Activated naive CD4-positive, alpha-beta T cell treated with anti-CD3 and anti-CD28 coated beads, Interleukin-2, amount 10 ng/mL, durations not matched to agents 7 days and 5 days (primary cell): ENCODE data around the gene GARIN3.

Experiments used
- CTCF ChIA-PET: fragments of 350-600 bp; sonication (Branson Sonifier 250); formaldehyde crosslinking; loops from one replicate; lab custom pipeline; 2021; ENCODE audit warnings: antibody characterized with exemption; lab: Charles Lee
- DNase-seq: peaks from one replicate; pipeline ENCODE4 v3.0.0-alpha.2; 2020
- H3K27ac Mint-ChIP-seq: one replicate; pipeline ENCODE4 v1.8.0; 2021; ENCODE audit warnings: mild to moderate bottlenecking, moderate library complexity, mixed read lengths
- H3K27me3 Mint-ChIP-seq: one replicate; pipeline ENCODE4 v1.8.0; 2021; ENCODE audit warnings: mild to moderate bottlenecking, mixed read lengths
- H3K36me3 Mint-ChIP-seq: one replicate; pipeline ENCODE4 v1.8.0; 2021; ENCODE audit warnings: mixed read lengths
- H3K4me1 Mint-ChIP-seq: one replicate; pipeline ENCODE4 v1.8.0; 2021; ENCODE audit warnings: mixed read lengths
- H3K4me3 Mint-ChIP-seq: one replicate; pipeline ENCODE4 v1.8.0; 2021; ENCODE audit warnings: mild to moderate bottlenecking, moderate library complexity, mixed read lengths
- H3K9me3 Mint-ChIP-seq: one replicate; pipeline ENCODE4 v1.8.0; 2021; ENCODE audit warnings: mixed read lengths

Gene GARIN3

DNA sequence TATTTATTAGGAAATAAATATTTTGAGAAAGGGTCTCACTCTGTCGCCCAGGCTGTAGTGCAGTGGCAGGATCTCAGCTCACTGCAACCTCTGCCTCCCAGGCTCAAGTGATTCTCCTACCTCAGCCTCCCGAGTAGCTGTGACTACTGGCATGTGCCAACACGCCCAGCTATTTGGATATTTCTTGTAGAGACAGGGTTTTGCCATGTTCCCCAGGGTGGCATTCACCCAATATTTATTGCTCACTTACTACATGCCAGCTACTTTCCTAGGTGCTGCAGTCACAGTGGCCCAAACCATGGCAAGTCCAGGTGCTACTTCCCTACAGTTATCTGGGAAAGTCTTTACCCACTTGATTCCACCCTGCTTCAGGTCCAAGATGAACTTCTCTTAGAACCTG lies 15.1 kb downstream of the GARIN3 start:
- no peaks in the 10 kb centered on the region for H3K9me3 Mint-ChIP-seq
- no peak overlapping the region for H3K4me3 Mint-ChIP-seq
- H3K36me3 Mint-ChIP-seq, result peaks cover 3% of the 10 kb centered on the region
- no peak for DNase-seq
- peaks cover 68% of the 10 kb centered on the region for H3K4me1 Mint-ChIP-seq
- H3K27me3 Mint-ChIP-seq, result no peaks in the 10 kb centered on the region
- peak overlapping the region; percentile 35 for H3K27ac Mint-ChIP-seq
- CTCF ChIA-PET, result interaction anchor here (0.6 to 4.2 kb wide), 6 partner anchors 31 to 196 kb away, joined by 3 to 37 read pairs (median 12); partner anchors contain the start of gene ITK

DNA sequence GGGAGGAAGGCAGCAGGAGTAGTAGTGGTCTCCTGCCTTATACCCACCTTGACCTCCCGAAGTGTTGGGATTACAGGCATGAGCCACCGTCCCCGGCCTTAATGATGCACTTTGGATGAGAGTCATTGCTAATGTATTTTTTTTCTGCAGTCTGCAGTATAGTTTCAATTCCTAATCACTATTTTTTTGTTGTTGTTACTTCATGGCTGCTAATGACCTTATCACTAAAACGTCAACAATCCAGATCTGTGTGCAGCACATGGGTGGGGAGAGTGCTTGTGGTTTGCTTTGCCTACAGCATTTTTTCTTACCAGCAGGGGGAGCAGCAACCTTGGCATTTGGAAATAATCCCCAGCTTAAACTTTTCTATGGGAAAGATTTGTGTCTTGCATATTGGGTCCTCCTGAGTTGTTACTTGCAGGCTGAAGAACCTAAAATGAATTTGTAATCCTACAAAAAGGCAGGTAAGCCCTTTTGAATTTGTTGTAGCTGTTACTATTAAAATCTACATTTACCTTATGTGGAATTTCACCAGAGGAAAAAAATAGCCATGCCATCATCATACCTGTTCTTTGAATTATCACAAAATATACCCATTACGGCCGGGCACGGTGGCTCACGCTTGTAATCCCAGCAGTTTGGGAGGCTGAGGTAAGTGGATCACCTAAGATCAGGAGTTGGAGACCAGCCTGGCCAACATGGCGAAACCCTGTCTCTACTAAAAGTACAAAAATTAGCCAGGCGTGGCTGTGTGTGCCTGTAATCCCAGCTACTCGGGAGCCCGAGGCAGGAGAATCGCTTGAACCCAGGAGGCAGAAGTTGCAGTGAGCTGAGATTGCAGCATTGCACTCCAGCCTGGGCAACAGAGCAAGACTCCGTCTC lies 17.1 kb downstream of the GARIN3 start:
- peaks cover 3% of the 10 kb centered on the region for H3K36me3 Mint-ChIP-seq
- peaks cover 63% of the 10 kb centered on the region for H3K4me1 Mint-ChIP-seq
- H3K4me3 Mint-ChIP-seq, result no peak overlapping the region
- H3K27ac Mint-ChIP-seq, result peak overlapping the region; percentile 56
- H3K27me3 Mint-ChIP-seq, result no peaks in the 10 kb centered on the region
- no peaks in the 10 kb centered on the region for H3K9me3 Mint-ChIP-seq
- DNase-seq, result peak; percentile 89
- CTCF ChIA-PET, result interaction anchor here (0.6 to 4.2 kb wide), 32 partner anchors 8 to 323 kb away, joined by 3 to 37 read pairs (median 6); partner anchors contain the start of gene ITK

DNA sequence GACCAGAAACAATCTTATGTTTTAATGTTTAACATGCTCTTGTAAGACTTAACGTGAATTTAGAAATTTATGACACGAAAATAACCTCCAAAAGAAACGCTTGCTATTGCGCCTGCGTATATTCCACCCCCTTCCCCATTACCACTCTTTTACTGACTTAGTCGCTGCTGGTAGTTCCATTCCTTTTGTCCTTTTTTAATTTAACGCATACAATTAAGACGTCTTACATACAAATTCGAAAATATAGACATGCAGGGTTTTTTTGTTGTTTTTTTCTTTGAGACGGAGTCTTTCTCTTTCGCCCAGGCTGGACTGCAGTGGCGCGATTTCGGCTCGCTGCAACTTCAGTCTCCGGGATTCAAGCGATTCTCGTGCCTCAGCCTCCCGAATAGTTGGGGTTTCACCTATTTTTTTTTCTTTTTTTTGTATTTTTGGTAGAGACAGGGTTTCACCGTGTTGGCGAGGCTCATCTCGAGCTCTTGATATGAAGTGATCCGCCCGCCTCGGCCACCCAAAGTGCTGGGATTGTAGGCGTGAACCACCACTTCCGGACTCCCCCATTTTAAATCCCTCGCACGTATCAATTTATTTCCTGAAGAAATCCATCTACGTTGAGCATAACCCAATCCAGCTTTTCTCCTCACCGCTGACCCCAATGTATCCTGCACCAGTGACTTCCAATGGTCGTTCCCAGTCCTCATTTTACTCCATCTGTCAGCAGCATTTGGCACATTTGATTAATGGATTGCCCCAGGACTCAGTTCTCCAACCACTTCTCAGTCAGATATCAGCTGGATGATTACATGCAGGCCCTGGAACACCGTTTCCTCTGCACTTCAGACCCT lies 22.7 kb downstream of the GARIN3 start:
- no peaks in the 10 kb centered on the region for H3K27me3 Mint-ChIP-seq
- peak overlapping the region; percentile 89 for H3K4me3 Mint-ChIP-seq
- CTCF ChIA-PET, result interaction anchor here (1.7 kb wide), 2 partner anchors 10 to 169 kb away, joined by 7 to 13 read pairs; no protein-coding TSS in a partner anchor
- H3K27ac Mint-ChIP-seq, result peak overlapping the region; percentile 99
- no peaks in the 10 kb centered on the region for H3K9me3 Mint-ChIP-seq
- peaks cover 59% of the 10 kb centered on the region for H3K4me1 Mint-ChIP-seq
- peaks cover 37% of the 10 kb centered on the region for H3K36me3 Mint-ChIP-seq
- DNase-seq, result peak; percentile 66

DNA sequence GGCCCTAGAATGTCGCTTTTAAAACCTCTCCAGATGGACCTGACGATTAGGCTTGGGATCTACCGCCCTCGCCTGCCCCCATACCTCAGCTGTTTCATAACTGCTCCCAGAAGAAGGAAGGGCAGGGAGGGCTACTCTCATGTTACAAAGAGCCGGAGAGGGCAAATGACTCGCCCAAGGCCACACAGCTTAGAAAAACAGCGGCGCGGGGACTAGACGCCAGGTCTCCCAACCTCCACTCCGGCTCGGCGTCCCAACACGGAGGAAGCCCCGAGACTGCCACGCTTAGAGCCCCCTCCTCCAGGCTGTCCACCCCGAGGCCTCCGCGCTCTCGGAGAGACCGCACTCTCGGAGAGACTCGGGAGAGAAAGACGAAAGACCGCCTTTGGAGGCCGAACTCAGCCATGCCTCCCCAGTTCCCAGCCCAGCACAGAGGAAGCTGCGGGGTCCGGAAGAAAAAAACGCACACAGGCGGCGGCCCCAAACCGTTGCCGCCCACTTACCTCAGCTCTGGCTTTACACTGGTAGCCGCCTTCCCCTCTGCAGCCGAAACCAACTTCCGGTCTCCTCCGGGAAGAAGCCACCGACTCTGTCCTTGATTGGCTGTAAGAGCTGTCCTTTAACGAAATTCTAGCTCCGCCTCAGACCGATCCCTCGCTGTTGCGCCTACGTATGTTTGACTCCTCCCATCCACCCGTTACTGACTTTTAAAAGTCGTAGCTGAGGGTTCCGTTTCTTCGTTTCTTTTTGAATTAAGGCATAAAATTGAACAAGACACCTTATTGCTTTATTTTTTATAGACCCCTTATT lies 23.5 kb downstream of the GARIN3 start, which contains the start of gene MED7:
TSS of gene MED7 (minus strand) at position 549 of the 810 bp plus-strand sequence. CDS start 3,434 bp downstream, outside the sequence.
- H3K9me3 Mint-ChIP-seq, result no peaks in the 10 kb centered on the region
- H3K36me3 Mint-ChIP-seq, result peaks cover 46% of the 10 kb centered on the region
- peak within 1 kb of the TSS; percentile 89 for H3K4me3 Mint-ChIP-seq
- peak; percentile 97 for DNase-seq
- peak within 1 kb of the TSS; percentile 99 for H3K27ac Mint-ChIP-seq
- peaks cover 53% of the 10 kb centered on the region for H3K4me1 Mint-ChIP-seq
- no peaks in the 10 kb centered on the region for H3K27me3 Mint-ChIP-seq
- CTCF ChIA-PET, result interaction anchor here (0.8 to 1.7 kb wide), 5 partner anchors 10 to 204 kb away, joined by 3 to 13 read pairs (median 3); no protein-coding TSS in a partner anchor

DNA sequence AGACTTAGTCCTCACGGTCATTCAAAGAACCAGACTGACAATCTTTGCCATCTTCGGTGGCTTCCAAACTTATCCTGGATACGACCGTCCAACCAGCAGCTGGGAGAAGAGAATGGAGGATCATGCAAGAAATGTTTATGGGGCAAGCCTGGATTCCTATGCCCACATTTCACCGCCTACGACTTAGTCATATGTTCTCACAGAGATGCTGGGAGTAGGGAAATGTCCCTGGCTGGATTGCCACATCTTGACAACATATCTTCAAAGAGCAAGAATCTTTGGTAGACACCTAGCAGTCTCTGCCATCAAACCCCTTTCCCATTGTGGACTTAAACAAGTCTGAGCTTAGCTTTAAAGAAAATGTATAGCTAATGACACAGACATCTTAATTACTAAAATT lies 28.4 kb downstream of the GARIN3 start:
- H3K9me3 Mint-ChIP-seq, result no peaks in the 10 kb centered on the region
- no peak overlapping the region for H3K27ac Mint-ChIP-seq
- DNase-seq, result no peak
- no peaks in the 10 kb centered on the region for H3K27me3 Mint-ChIP-seq
- H3K4me3 Mint-ChIP-seq, result no peak overlapping the region
- H3K36me3 Mint-ChIP-seq, result peaks cover 60% of the 10 kb centered on the region
- H3K4me1 Mint-ChIP-seq, result peaks cover 44% of the 10 kb centered on the region
- CTCF ChIA-PET, result no interaction called here

DNA sequence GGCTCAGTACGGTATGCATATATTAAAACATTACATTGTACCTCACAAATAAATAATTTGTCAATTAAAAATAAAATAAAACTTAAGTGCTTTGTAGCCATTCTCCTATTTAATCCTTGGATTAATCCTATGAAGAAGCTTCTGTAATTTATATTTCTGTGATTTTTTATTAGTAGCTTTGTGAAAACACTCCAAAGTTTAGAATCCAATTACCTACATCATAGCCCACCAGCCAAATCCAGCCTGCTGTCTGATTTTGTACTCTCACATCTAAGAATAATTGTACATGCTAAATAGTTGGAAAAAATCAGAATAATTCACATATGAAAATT lies 33.8 kb downstream of the GARIN3 start:
- H3K36me3 Mint-ChIP-seq, result peaks cover 15% of the 10 kb centered on the region
- H3K27ac Mint-ChIP-seq, result no peak overlapping the region
- H3K4me1 Mint-ChIP-seq, result peaks cover 42% of the 10 kb centered on the region
- CTCF ChIA-PET, result interaction anchor here (0.7 to 3.3 kb wide), 26 partner anchors 10 to 1992 kb away, joined by 3 to 20 read pairs (median 6); partner anchors contain the start of genes HAVCR2 and MED7
- DNase-seq, result no peak
- H3K27me3 Mint-ChIP-seq, result no peaks in the 10 kb centered on the region
- no peak overlapping the region for H3K4me3 Mint-ChIP-seq
- H3K9me3 Mint-ChIP-seq, result peaks cover 2% of the 10 kb centered on the region

DNA sequence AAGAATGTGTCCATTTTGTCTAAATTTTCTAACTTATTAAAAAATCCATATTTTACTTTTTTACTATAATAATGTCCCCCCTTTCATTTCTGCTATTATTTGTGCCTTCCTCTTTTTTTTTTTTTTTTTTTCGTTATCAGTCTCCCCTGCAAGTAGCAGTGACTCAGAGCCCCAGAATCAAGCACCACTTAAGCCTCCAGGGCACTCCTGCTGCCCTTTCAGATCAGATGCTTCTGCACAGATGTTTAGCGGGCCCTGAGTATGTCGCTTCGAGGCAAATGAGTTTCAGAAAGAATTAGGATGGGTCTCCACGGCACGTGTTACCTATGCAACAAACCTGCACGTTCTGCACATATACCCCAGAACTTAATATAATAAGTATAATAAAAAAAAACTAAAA lies 35.1 kb downstream of the GARIN3 start:
- CTCF ChIA-PET, result interaction anchor here (0.6 to 2.7 kb wide), 12 partner anchors 13 to 314 kb away, joined by 3 to 20 read pairs (median 7); partner anchors contain the start of gene HAVCR2
- Mint-ChIP-seq H3K36me3 (peaks cover 11% of the 10 kb centered on the region), H3K27me3 (no peaks in the 10 kb centered on the region), H3K4me1 (peaks cover 39% of the 10 kb centered on the region), H3K4me3 (no peak overlapping the region), H3K9me3 (peaks cover 2% of the 10 kb centered on the region), H3K27ac (no peak overlapping the region)
- DNase-seq, result no peak

DNA sequence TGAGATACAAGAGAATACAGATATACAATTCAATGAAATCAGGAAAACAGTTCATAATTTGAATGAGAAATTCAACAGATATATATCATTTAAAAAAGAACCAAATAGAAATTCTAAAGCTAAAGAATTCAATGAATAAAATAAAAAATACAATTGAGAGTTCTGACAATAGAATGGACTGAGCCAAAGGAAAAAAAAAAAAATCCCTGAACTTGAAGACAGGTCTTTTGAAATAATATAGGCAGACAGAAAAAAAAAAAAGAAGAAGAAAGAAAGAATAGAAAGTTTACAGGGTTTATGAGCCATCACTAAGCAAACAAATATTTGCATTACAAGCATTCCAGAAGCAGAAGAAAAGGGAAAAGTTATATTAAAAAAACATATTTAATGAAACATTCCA lies 44.4 kb downstream of the GARIN3 start:
- H3K27ac Mint-ChIP-seq, result no peak overlapping the region
- peaks cover 29% of the 10 kb centered on the region for H3K9me3 Mint-ChIP-seq
- H3K4me3 Mint-ChIP-seq, result no peak overlapping the region
- peaks cover 4% of the 10 kb centered on the region for H3K4me1 Mint-ChIP-seq
- DNase-seq, result no peak
- CTCF ChIA-PET, result no interaction called here
- peaks cover 30% of the 10 kb centered on the region for H3K36me3 Mint-ChIP-seq
- peaks cover 4% of the 10 kb centered on the region for H3K27me3 Mint-ChIP-seq

DNA sequence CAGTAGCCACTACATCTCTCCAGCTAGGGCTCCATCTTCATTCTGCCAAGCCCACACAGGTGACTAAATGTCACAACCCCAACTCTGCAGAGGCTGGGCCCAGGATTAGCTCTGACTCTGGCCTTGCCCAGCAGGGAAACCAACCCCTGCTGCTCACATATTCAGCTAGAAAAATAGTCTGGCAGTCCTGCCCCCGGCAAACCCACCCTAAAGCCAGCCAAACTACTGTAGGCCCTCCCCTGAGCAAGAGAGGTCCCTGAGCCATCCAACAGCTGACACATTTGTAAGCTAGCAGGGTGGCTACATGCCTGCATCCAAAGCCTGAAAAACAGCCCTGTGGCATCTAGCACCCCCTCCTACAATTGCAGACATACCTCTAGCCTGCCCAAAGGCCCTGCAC lies 46.0 kb downstream of the GARIN3 start:
- peaks cover 29% of the 10 kb centered on the region for H3K9me3 Mint-ChIP-seq
- H3K4me3 Mint-ChIP-seq, result no peak overlapping the region
- H3K4me1 Mint-ChIP-seq, result peaks cover 19% of the 10 kb centered on the region
- H3K36me3 Mint-ChIP-seq, result peaks cover 28% of the 10 kb centered on the region
- no peak for DNase-seq
- CTCF ChIA-PET, result interaction anchor here (0.7 to 0.9 kb wide), 3 partner anchors 9 to 186 kb away, joined by 3 read pairs; no protein-coding TSS in a partner anchor
- peaks cover 4% of the 10 kb centered on the region for H3K27me3 Mint-ChIP-seq
- no peak overlapping the region for H3K27ac Mint-ChIP-seq

DNA sequence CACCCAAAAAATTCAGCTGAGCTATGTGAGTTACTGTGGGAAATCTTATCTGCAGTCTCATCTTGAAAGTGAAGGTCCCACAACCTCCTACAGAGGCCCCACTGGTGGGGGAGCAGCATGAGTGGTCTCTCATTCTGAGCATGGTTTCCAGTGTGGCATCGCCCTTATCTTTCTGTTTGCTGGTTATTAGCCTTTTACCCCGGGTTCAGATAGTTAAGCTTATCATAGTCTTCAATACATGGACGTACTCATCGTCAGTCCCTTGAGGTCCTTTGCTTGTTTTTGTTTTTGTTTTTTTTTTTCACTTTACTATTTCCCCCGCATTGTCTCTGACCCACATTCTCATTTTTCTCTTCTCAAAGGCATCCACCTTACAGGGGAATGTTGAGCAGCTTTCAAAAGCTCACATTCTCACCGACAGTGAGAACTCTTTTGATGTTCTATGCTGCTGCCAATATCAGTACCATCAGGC lies 49.5 kb downstream of the GARIN3 start:
- no peak for DNase-seq
- H3K27me3 Mint-ChIP-seq, result no peaks in the 10 kb centered on the region
- CTCF ChIA-PET, result interaction anchor here (0.6 to 2.1 kb wide), 4 partner anchors 9 to 224 kb away, joined by 3 to 7 read pairs (median 3); no protein-coding TSS in a partner anchor
- no peak overlapping the region for H3K4me3 Mint-ChIP-seq
- peaks cover 40% of the 10 kb centered on the region for H3K4me1 Mint-ChIP-seq
- peaks cover 15% of the 10 kb centered on the region for H3K9me3 Mint-ChIP-seq
- H3K27ac Mint-ChIP-seq, result no peak overlapping the region
- peaks cover 16% of the 10 kb centered on the region for H3K36me3 Mint-ChIP-seq

DNA sequence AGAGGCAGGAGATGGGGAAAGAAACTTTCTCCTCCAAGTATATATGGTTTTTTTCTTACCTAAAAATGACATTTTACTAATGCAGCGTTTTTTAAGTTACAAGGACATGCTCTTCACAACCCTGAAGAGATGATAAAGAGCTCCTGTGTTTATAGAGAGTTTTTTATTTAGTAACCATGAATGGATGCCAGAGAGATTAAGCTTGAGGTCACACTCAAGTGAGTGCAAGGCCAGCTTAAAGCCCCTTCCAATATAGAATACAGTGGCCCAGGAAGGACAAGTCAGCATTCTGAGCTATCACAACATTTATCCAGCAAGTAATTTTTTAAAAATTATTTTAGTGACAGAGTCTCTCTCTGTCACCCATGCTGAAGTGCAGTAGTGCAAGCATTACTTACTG lies 50.6 kb downstream of the GARIN3 start:
- Mint-ChIP-seq H3K4me1 (peaks cover 49% of the 10 kb centered on the region), H3K4me3 (no peak overlapping the region), H3K27me3 (no peaks in the 10 kb centered on the region), H3K27ac (no peak overlapping the region), H3K36me3 (peaks cover 9% of the 10 kb centered on the region), H3K9me3 (peaks cover 8% of the 10 kb centered on the region)
- CTCF ChIA-PET, result interaction anchor here (0.8 to 1.3 kb wide), 3 partner anchors 17 to 165 kb away, joined by 3 to 10 read pairs (median 3); no protein-coding TSS in a partner anchor
- DNase-seq, result no peak

DNA sequence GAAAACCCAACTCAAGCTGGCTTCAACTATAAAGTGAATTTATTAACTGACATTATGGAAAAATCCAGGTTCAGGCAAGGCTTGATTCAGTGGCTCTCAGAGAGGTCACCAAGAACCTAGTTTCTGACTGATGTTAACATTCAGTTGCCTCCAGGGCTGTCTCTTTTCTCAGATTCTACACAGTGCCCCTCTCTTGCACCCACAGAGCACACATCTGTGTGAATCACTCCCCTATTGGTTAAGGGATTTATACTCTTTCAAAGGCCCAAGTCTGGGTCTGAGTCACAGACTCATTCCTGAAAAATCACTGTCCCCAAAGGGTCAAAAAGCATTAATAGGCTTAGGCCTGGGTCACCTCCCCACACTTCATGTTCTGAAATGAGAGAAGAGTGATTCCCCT lies 51.1 kb downstream of the GARIN3 start:
- peak overlapping the region; percentile 7 for H3K27ac Mint-ChIP-seq
- CTCF ChIA-PET, result interaction anchor here (1.0 to 1.3 kb wide), 2 partner anchors 17 to 166 kb away, joined by 3 to 10 read pairs; no protein-coding TSS in a partner anchor
- no peak for DNase-seq
- H3K27me3 Mint-ChIP-seq, result no peaks in the 10 kb centered on the region
- peaks cover 8% of the 10 kb centered on the region for H3K36me3 Mint-ChIP-seq
- no peak overlapping the region for H3K4me3 Mint-ChIP-seq
- peaks cover 4% of the 10 kb centered on the region for H3K9me3 Mint-ChIP-seq
- H3K4me1 Mint-ChIP-seq, result peaks cover 53% of the 10 kb centered on the region

DNA sequence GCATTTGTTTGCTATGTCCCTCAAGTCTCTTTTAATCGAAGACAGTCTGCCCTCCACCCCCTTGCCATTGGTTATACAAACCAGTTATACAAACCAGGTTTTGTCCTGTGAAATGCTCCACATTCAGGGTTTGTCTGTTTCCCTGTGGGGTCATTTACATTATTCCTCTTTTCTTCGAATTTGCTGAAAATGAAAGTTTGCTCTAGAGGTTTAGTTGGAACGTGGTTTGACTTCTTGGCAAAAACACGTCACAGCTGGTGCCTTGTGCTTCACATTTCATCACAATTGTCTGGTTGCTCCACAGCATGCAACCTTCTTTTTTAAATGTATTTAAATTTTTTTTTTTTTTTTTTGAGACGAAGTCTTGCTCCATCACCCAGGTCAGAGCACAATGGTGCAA lies 53.1 kb downstream of the GARIN3 start:
- Mint-ChIP-seq H3K27ac (peak overlapping the region; percentile 65), H3K9me3 (no peaks in the 10 kb centered on the region), H3K4me3 (no peak overlapping the region), H3K4me1 (peaks cover 70% of the 10 kb centered on the region), H3K27me3 (no peaks in the 10 kb centered on the region), H3K36me3 (peaks cover 9% of the 10 kb centered on the region)
- CTCF ChIA-PET, result interaction anchor here (1.6 kb wide), 1 partner anchor 19 kb away, joined by 7 read pairs; no protein-coding TSS in a partner anchor
- peak; percentile 35 for DNase-seq
